Stimulated activated CD8-positive, alpha-beta memory T cell treated with anti-CD3 and anti-CD28 coated beads, Interleukin-12 subunit alpha, Interleukin-12 subunit beta, amount 100 ng/mL, for 24 hours (primary cell): ENCODE data around the gene VPS11.

Experiments used
- DNase-seq: peaks from one replicate; pipeline ENCODE4 v3.0.0-alpha.2; 2020; ENCODE audit errors: extremely low read depth

The VPS11 gene

DNA sequence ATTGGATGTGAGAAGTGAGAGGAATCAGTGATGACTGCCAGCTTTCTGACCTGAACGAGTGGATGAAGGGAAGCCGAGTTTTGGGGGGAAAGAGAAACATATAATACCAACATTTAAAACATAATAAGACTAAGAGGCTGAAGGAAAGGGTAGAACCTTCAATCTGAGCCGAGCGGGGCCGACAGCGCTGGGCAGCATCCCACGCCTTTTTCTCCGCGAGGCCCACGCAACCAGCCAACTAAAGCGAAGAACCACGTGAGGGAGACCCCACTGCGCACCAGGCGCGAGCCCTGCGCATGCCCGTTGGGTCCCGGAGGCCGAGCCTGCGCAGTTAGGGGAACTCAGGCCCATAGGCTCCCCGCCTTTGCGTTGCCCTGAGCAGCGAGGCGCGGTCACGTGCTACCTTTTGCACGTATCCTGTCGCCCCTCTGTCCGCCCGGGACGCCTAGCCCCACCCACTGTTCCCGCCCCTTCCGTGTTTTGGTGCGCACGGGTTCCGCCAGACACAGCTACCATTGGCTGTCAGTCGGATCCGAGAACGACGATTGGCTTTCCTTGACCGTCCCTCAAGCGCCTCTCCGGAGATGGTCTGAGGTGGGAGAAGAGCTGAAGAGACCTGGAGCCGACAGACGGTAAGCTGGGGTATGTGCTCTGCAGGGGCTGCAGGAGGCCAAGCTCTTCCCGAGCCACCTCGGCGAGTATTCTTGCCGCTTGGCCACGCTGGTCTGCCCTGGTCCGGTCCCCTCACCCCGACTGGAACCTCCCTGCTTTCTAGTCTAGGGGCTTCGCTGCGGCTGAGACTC, 53.6 kb downstream of the VPS11 start, which contains the start of gene HINFP:
Gene HINFP, plus strand, starts transcription at position 573 of the 803 bp plus-strand sequence. CDS start 5,365 bp downstream, outside the sequence.
- DNase-seq, result peak; percentile 99

- no peak for DNase-seq
Observed at GRCh38 chr11:119121811-119122124, 54.1 kb downstream of the VPS11 start.

- DNase-seq, result no peak
Observed at GRCh38 chr11:119125821-119126220, 58.2 kb downstream of the VPS11 start.

GRCh38 chr11:119126675-119127268, 59.2 kb downstream of the VPS11 start:
- DNase-seq, result no peak

DNA sequence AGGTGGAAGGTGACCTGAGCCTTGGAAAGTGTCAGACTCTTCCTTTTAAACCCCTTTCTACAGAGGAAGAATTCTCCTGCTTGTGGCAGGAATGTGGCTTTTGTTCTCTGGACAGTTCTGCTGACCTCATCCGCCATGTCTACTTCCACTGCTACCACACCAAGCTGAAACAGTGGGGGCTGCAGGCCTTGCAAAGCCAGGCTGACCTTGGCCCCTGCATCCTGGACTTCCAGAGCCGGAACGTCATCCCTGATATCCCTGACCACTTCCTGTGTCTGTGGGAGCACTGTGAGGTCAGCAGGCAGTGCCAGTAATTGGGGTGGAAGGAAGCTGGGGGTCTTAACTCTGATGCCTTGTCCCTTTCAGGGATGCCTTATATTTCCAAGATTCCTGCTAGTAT, 63.0 kb downstream of the VPS11 start:
- DNase-seq, result no peak
